T-cell (primary cell): Measurements from ENCODE around the gene ABCC2. TPM values are rescaled to one million over a fixed set of nuclear protein-coding genes. Genes with fewer than 3 reads are reported as not detected.
"Not testable (repeated sequence)": the region's sequence is repeated elsewhere in the genome, so short reads cannot be mapped to it uniquely, and the experiment has no call there.

Experiments
- ATAC-seq, 4 experiments: fragments of 200-7000 bp in 3 of 4; fragments of 150-1000 bp in 1 of 4; cut with Tn5 transposase; replicated peaks in 1 of 4; 1 replicate in 3 of 4; 2 replicates in 1 of 4; pipeline ENCODE4 v1.10.0; 2021; ENCODE audit warnings: moderate library complexity in 3 of 4, mild to moderate bottlenecking in 2 of 4, moderate number of reproducible peaks in 1 of 4
- CTCF ChIA-PET, 2 donors: fragments of 300-600 bp; sonication (Branson Sonifier 250); formaldehyde crosslinking; loops; one replicate each; lab custom pipeline; 2022; ENCODE audit warnings: antibody characterized with exemption in 2 of 2; lab: Charles Lee
- POLR2A ChIA-PET, 2 donors: fragments of 300-600 bp; sonication (Branson Sonifier 250); formaldehyde crosslinking; loops; one replicate each; lab custom pipeline; 2022; ENCODE audit warnings: antibody characterized with exemption in 2 of 2; lab: Charles Lee
- DNase-seq, 35 experiments: peaks; one replicate each; pipeline versions ENCODE4 v3.0.0 to v3.0.0-alpha.2; 2013 to 2023
- H3K27ac ChIP-seq: one replicate; pipeline ENCODE4 v1.5.1; 2013; ENCODE audit warnings: low read length
- H3K27me3 ChIP-seq, 2 experiments: replicated peaks in 1 of 2; 1 replicate in 1 of 2; 2 replicates in 1 of 2; pipeline versions ENCODE4 v1.6.1 to v1.7.0; 2013; ENCODE audit warnings: low read length in 1 of 2, mixed read lengths in 1 of 2; ENCODE audit not compliant: control insufficient read depth in 2 of 2, insufficient read depth in 2 of 2; ENCODE audit errors: extremely low read depth in 1 of 2
- H3K36me3 ChIP-seq, 2 donors: 1 replicate in 1 of 2; 2 replicates in 1 of 2; pipeline versions ENCODE4 v1.6.1 to v1.7.0; 2013; ENCODE audit warnings: low read length in 1 of 2; ENCODE audit not compliant: control insufficient read depth in 2 of 2, insufficient read depth in 1 of 2; ENCODE audit errors: extremely low read depth in 1 of 2
- H3K4me1 ChIP-seq, 2 experiments: 1 replicate in 1 of 2; 2 replicates in 1 of 2; pipeline versions ENCODE4 v1.6.1 to v1.7.0; 2013; ENCODE audit warnings: low read length in 2 of 2, mixed read lengths in 1 of 2; ENCODE audit not compliant: insufficient read depth in 2 of 2, control insufficient read depth in 1 of 2; ENCODE audit errors: extremely low read depth in 1 of 2
- H3K4me3 ChIP-seq, 2 donors: 1 replicate in 1 of 2; 2 replicates in 1 of 2; pipeline versions ENCODE4 v1.5.1 to v1.7.0; 2013; ENCODE audit warnings: mild to moderate bottlenecking in 2 of 2, low read length in 1 of 2, moderate library complexity in 1 of 2; ENCODE audit not compliant: control insufficient read depth in 1 of 2; ENCODE audit errors: extremely low read depth in 1 of 2
- H3K9me3 ChIP-seq: 2 replicates; pipeline ENCODE4 v1.7.0; 2013
- H3K27ac Mint-ChIP-seq, 2 donors: one replicate each; pipeline ENCODE4 v1.8.0; 2020 to 2021; ENCODE audit warnings: mild to moderate bottlenecking in 2 of 2, mixed read lengths in 2 of 2
- H3K27me3 Mint-ChIP-seq, 2 donors: one replicate each; pipeline ENCODE4 v1.8.0; 2021 to 2022; ENCODE audit warnings: mixed read lengths in 2 of 2
- H3K36me3 Mint-ChIP-seq: one replicate; pipeline ENCODE4 v1.8.0; 2021; ENCODE audit warnings: mixed read lengths
- H3K4me1 Mint-ChIP-seq, 3 donors: one replicate each; pipeline ENCODE4 v1.8.0; 2020 to 2022; ENCODE audit warnings: mixed read lengths in 3 of 3, mild to moderate bottlenecking in 1 of 3
- H3K4me3 Mint-ChIP-seq, 3 donors: one replicate each; pipeline ENCODE4 v1.8.0; 2020 to 2022; ENCODE audit warnings: mild to moderate bottlenecking in 3 of 3, mixed read lengths in 3 of 3, moderate library complexity in 3 of 3
- H3K9me3 Mint-ChIP-seq, 3 donors: one replicate each; pipeline ENCODE4 v1.8.0; 2020 to 2022; ENCODE audit warnings: mixed read lengths in 3 of 3
- WGBS: methylation state at CpG from one replicate; pipeline ENCODE4 v1.1.5; 2013; ENCODE audit warnings: missing lambda C conversion rate; ENCODE audit not compliant: insufficient coverage; 5-methylcytosine and 5-hydroxymethylcytosine counted together
- total RNA-seq, 35 experiments: library from RNA in 6 of 35; stranded (reverse) in 6 of 35; fragments of 120-200 nt in 1 of 35; gene quantifications; one replicate each; pipeline versions ENCODE4 v1.2.1 to v1.2.4 and lab custom pipeline; 2013 to 2026

The ABCC2 gene
- total RNA-seq (1 to 10 TPM; 2.8 to 5.6 (median 4.0) TPM), total RNA-seq (lab: John Stamatoyannopoulos, UW) (1.4 to 18.0 (median 4.8) reads per million in 29 experiments)
- 2.0 TPM for total RNA-seq (2013)

DNA sequence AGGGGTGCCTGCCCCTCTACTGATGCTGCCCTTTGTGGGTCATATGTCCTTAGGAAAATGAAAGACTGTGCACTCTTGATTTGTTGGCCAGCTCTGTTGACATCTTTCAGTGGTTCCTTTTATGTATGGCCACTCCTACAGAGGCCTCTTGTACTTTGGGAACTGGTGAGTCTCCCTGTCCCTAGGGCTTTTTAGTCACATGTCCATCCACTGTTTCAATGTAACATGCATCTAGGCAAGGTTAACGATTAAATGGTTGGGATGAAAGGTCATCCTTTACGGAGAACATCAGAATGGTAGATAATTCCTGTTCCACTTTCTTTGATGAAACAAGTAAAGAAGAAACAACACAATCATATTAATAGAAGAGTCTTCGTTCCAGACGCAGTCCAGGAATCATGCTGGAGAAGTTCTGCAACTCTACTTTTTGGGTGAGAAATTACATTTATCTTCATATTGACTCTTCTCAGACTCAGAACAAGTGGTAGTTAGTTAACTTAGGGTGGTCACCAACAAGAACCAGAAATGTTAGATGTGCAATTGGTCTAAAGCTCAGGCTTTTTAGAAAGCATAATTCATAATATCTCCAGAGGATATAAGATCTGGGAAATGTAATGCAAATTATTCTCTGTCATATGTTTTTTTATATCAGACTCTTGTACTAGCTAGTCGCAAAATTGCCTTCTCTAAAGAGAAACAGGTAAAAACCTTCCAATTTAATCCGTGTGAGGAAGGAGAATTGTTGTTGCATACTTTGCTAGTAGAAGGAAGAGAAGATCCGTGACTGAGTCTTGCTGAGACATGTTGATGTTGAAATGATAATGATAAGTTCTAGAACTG lies at the start of gene ABCC2:
Gene ABCC2, plus strand, starts transcription at position 194 of the 840 bp plus-strand sequence. Its CDS starts 205 bp downstream, at position 399.
- CTCF ChIA-PET, result no interaction called here
- H3K27ac Mint-ChIP-seq, result no peak within 1 kb of the TSS
- H3K27me3 ChIP-seq, result peaks cover 0 to 3% of the 10 kb centered on the region in 2 experiments
- H3K4me3 Mint-ChIP-seq, result no peak within 1 kb of the TSS
- no peaks in the 10 kb centered on the region for H3K36me3 ChIP-seq
- POLR2A ChIA-PET, result no interaction called here
- H3K4me1 ChIP-seq, result no peaks in the 10 kb centered on the region
- peaks cover 6 to 11% (median 6%) of the 10 kb centered on the region in 3 donors for H3K4me1 Mint-ChIP-seq
- peaks cover 0 to 7% (median 0%) of the 10 kb centered on the region in 3 donors for H3K9me3 Mint-ChIP-seq
- ATAC-seq (no peak), DNase-seq (no peak)
- H3K36me3 Mint-ChIP-seq, result peaks cover 19% of the 10 kb centered on the region
- WGBS, result 91% methylated on average over 2 of the region's 7 CpGs
- no peak within 1 kb of the TSS for H3K27ac ChIP-seq
- no peaks in the 10 kb centered on the region for H3K9me3 ChIP-seq
- no peak within 1 kb of the TSS for H3K4me3 ChIP-seq
- H3K27me3 Mint-ChIP-seq, result no peaks in the 10 kb centered on the region

DNA sequence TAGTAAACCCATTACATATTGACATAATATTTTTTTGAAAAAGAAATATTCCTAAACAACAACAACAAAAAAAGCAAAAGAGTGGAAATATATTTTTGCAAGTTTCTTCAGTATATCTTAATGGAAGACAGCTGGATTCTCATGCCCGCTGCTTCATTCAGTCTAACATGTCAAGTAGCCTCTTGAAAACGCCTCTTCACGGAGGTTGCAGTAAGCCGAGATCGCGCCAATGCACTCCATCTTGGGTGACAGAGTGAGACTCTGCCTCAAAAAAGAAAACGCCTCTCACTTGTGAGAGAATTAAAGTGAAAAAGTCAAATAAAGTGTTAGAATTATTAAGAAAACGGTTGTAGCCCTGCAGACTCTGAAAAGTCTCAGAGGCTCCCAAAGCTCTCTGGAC lies 49.1 kb upstream of the ABCC2 start:
- Histone ChIP-seq H3K9me3 (no peaks in the 10 kb centered on the region), H3K4me3 (peak overlapping the region in 1 of 2 donors; percentile 75), H3K4me1 (peaks cover 17 to 22% of the 10 kb centered on the region in 2 experiments), H3K27ac (no peak overlapping the region), H3K36me3 (peaks cover 0 to 18% of the 10 kb centered on the region in 2 donors), H3K27me3 (no peaks in the 10 kb centered on the region)
- H3K27ac Mint-ChIP-seq, result no peak overlapping the region
- peaks cover 51 to 64% (median 58%) of the 10 kb centered on the region in 3 donors for H3K4me1 Mint-ChIP-seq
- peak overlapping the region; percentile 69 to 100 (median 77) for H3K4me3 Mint-ChIP-seq
- ChIA-PET CTCF (interaction anchor here in 1 of 2 donors (1.8 kb wide), 1 partner anchor 10 kb away, joined by 4 read pairs; no protein-coding TSS in a partner anchor), POLR2A (no interaction called here)
- 96% methylated on average over 6 of the region's 8 CpGs for WGBS
- H3K9me3 Mint-ChIP-seq, result no peaks in the 10 kb centered on the region
- H3K27me3 Mint-ChIP-seq, result no peaks in the 10 kb centered on the region
- no peak for DNase-seq
- peaks cover 25% of the 10 kb centered on the region for H3K36me3 Mint-ChIP-seq
- no peak for ATAC-seq

DNA sequence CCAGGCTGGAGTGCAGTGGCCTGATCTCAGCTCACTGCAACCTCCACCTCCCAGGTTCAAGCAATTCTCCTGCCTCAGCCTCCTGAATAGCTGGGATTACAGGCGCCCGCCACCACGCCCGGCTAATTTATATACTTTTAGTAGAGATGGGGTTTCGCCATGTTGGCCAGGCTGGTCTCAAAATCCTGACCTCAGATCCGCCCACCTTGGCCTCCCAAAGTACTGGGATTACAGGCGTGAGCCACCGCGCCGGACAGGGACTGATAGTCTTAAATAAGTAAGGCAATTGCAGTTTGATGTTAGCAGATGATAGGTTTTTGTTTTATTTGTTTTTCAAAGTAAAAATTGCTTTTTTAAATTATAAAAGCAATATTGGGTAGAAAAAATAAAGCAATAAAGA lies 48.3 kb upstream of the ABCC2 start:
- H3K27ac Mint-ChIP-seq, H3K9me3 Mint-ChIP-seq, POLR2A ChIA-PET, H3K27ac ChIP-seq, ATAC-seq, DNase-seq, H3K27me3 ChIP-seq, H3K9me3 ChIP-seq, H3K4me3 ChIP-seq, H3K27me3 Mint-ChIP-seq: not testable (repeated sequence)
- WGBS, result no CpG with 5 or more reads among the region's 10 CpGs
- Mint-ChIP-seq H3K36me3 (peaks cover 28% of the 10 kb centered on the region), H3K4me3 (peak overlapping the region in 2 of 3 donors; percentile 69 to 100), H3K4me1 (peaks cover 53 to 60% (median 57%) of the 10 kb centered on the region in 3 donors)
- CTCF ChIA-PET, result interaction anchor here in 1 of 2 donors (0.7 kb wide), 1 partner anchor 298 kb away, joined by 4 read pairs; no protein-coding TSS in a partner anchor
- peaks cover 17 to 22% of the 10 kb centered on the region in 2 experiments for H3K4me1 ChIP-seq
- H3K36me3 ChIP-seq, result peaks cover 0 to 18% of the 10 kb centered on the region in 2 donors

DNA sequence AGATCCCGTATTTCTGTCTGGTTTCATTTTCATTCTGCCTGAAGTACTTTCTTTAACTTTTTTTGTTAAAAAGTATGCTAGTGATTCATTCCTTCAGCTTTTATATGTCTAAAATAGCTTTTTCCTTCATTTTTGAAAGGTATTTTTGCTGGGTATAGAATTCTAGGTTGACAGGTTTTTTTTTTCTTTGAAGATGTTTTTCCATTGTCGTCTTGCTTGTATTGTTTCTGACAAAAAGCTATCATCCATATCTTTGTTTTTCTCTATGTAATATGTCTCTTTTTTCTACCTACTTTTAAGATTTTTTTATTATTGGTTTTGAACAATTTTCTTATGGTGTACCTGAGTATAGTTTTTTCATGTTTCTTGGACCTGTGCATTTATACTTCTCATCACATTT lies 42.2 kb upstream of the ABCC2 start:
- peaks cover 9% of the 10 kb centered on the region for H3K9me3 ChIP-seq
- DNase-seq, result no peak
- WGBS, result no CpG with 5 or more reads among the region's 2 CpGs
- H3K27me3 Mint-ChIP-seq, result no peaks in the 10 kb centered on the region
- peaks cover 6 to 18% (median 9%) of the 10 kb centered on the region in 3 donors for H3K9me3 Mint-ChIP-seq
- peaks cover 81% of the 10 kb centered on the region for H3K36me3 Mint-ChIP-seq
- H3K4me3 Mint-ChIP-seq, result no peak overlapping the region
- no peaks in the 10 kb centered on the region for H3K27me3 ChIP-seq
- ChIA-PET CTCF (interaction anchor here in 1 of 2 donors (0.6 kb wide), 1 partner anchor 20 kb away, joined by 4 read pairs; no protein-coding TSS in a partner anchor), POLR2A (interaction anchor here in 1 of 2 donors (0.7 kb wide), 1 partner anchor 8 kb away, joined by 5 read pairs; the partner anchor contains the start of genes COX15 and CUTC)
- peaks cover 35 to 40% (median 38%) of the 10 kb centered on the region in 3 donors for H3K4me1 Mint-ChIP-seq
- H3K4me3 ChIP-seq, result no peak overlapping the region
- no peak overlapping the region for H3K27ac Mint-ChIP-seq
- H3K4me1 ChIP-seq, result peaks cover 0 to 2% of the 10 kb centered on the region in 2 experiments
- H3K36me3 ChIP-seq, result peaks cover 9 to 70% of the 10 kb centered on the region in 2 donors
- ATAC-seq, result no peak
- H3K27ac ChIP-seq, result no peak overlapping the region

DNA sequence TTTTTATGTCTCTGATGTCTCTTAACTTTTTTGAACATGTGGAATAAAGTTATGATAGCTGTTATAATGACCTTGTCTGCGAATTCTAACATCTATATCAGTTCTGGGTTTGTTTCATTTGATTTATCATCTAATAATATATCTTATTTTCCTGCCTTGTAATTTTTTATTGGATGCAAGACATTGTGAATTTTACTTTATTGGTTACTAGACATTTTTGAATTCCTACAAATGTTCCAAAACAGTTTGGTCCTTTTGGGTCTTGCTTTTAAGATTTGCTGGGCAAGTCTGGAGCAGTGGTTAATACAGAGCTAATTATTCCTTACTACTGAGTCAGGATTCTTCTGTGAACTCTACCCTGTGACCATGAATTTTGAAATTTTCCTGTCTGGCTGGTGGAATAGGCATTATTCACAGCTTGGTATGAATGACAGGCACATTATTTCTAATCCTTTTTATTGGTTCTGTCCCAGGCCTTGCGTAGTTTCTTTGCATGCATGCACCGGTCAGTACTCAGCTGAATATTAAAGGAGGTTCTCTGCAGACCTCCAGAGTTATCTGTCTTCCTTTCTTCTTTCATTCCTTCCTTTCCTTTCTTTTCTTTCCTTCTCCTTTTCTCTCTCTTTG lies 41.4 kb upstream of the ABCC2 start:
- H3K4me3 Mint-ChIP-seq, result no peak overlapping the region
- no peak overlapping the region for H3K27ac Mint-ChIP-seq

GRCh38 chr10:99742254-99742653 lies 40.2 kb upstream of the ABCC2 start:
- no peak overlapping the region for H3K4me3 Mint-ChIP-seq
- H3K27me3 ChIP-seq, result no peaks in the 10 kb centered on the region
- no peaks in the 10 kb centered on the region for H3K27me3 Mint-ChIP-seq
- POLR2A ChIA-PET, result interaction anchor here in 1 of 2 donors (0.6 kb wide), 1 partner anchor 67 kb away, joined by 4 read pairs; no protein-coding TSS in a partner anchor
- peaks cover 12 to 75% of the 10 kb centered on the region in 2 donors for H3K36me3 ChIP-seq
- DNase-seq (no peak), ATAC-seq (no peak)
- H3K9me3 ChIP-seq, result peaks cover 9% of the 10 kb centered on the region
- no peak overlapping the region for H3K27ac Mint-ChIP-seq
- no peak overlapping the region for H3K4me3 ChIP-seq
- peaks cover 23 to 27% (median 24%) of the 10 kb centered on the region in 3 donors for H3K4me1 Mint-ChIP-seq
- no peak overlapping the region for H3K27ac ChIP-seq
- peaks cover 0 to 2% of the 10 kb centered on the region in 2 experiments for H3K4me1 ChIP-seq
- peaks cover 6 to 18% (median 9%) of the 10 kb centered on the region in 3 donors for H3K9me3 Mint-ChIP-seq
- H3K36me3 Mint-ChIP-seq, result peaks cover 73% of the 10 kb centered on the region
- CTCF ChIA-PET, result interaction anchor here in 1 of 2 donors (0.7 kb wide), 1 partner anchor 479 kb away, joined by 8 read pairs; no protein-coding TSS in a partner anchor

More for the DNA sequence above, 41.4 kb upstream of the ABCC2 start:
- Histone ChIP-seq H3K4me3 (no peak overlapping the region), H3K4me1 (peaks cover 0 to 2% of the 10 kb centered on the region in 2 experiments), H3K27ac (no peak overlapping the region), H3K36me3 (peaks cover 9 to 76% of the 10 kb centered on the region in 2 donors), H3K9me3 (peaks cover 9% of the 10 kb centered on the region), H3K27me3 (no peaks in the 10 kb centered on the region)
- 100% methylated on average over 1 of the region's 3 CpGs for WGBS
- ATAC-seq (no peak), DNase-seq (no peak)
- Mint-ChIP-seq H3K9me3 (peaks cover 6 to 18% (median 9%) of the 10 kb centered on the region in 3 donors), H3K4me1 (peaks cover 27 to 32% (median 31%) of the 10 kb centered on the region in 3 donors), H3K27me3 (no peaks in the 10 kb centered on the region), H3K36me3 (peaks cover 81% of the 10 kb centered on the region)
- CTCF ChIA-PET, result no interaction called here
- POLR2A ChIA-PET, result interaction anchor here (0.6 to 0.7 kb wide), 2 partner anchors 9 to 121 kb away, joined by 3 to 5 read pairs; partner anchors contain the start of genes COX15 (in 1 of the 2), CUTC (in 1 of the 2) and SLC25A28 (in 1 of the 2)
